ENCODE data around the gene LMF1. TPM values are rescaled to one million over a fixed set of nuclear protein-coding genes. Genes with fewer than 3 reads are reported as not detected.
A peak's percentile ranks its signal among the peaks of the same experiment; 100 is the strongest.

Gene LMF1
- total and polyA plus RNA-seq, 2 of the 8 experiments (the other 6 are each of a cell fraction or from before 2014, with no cell fraction given), result 3.5 to 9.1 TPM

DNA sequence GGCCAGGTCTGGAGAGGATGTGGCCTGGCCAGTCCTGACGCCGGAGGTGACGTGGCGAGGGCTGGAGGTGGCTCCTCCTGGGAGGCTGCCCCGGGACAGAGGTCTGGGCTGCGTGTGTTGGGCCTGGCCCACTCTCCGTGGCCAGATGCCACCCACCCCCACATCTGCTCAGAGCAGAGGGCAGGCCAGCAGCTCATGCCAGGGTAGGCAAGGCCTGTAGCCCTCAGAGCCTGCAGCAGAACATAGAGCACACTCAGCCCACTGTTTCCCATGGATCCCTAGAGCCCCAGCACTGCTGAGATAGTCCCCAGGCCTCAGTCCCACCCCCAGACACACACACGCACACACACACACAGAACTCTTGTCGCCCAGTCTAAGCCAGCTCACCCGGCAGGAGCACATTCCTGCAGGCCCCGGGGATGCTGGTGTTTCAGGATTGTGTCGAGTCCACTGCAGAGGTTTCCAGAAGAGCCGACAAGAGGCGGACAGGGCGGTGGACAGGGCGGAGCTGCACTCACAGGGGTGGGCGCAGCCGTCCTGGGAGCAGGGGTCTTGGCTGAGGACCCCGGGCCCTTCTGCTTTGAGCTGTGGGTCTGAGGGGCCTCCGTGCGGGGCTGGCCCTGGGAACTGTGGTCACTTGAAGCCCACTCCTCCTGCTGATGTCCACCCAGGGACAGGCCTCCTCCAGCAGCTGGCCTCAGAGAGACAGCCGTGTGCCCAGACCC, 44.1 kb upstream of the LMF1 start:
- H3K4ac ChIP-seq (replicated peaks; ENCODE audit: insufficient read length, low read depth, low read length), result no peak overlapping the region
- TF ChIP-seq SUZ12 (IDR thresholded peaks at IDR 0.05; ENCODE audit: low read length) (no peak), HDAC2 (IDR thresholded peaks at IDR 0.05; ENCODE audit: borderline replicate concordance in 1 of 2, low read depth in 2 of 2, low read length in 2 of 2) (no peak), SP4 (IDR thresholded peaks at IDR 0.05; ENCODE audit: low read length) (no peak), RAD21 (IDR thresholded peaks at IDR 0.05 in 1 of 2, conservative IDR thresholded peaks at IDR 0.05 in 1 of 2; ENCODE audit: low read depth in 2 of 2, low read length in 2 of 2) (no peak), TAF1 (IDR thresholded peaks at IDR 0.05; ENCODE audit: low read depth, low read length) (no peak)
- H4K8ac ChIP-seq (ENCODE audit: extremely low read depth, insufficient read depth, low read length), result peak overlapping the region; percentile 51; the same call in 1 of the 2 replicates
- whole genome bisulfite sequencing, 2 experiments (ENCODE audit: extremely low coverage in 1 of 2, insufficient coverage in 1 of 2, insufficient read length in 1 of 2, insufficient replicate concordance in 2 of 2, low coverage in 1 of 2, low lambda C conversion rate in 2 of 2, missing lambda C conversion rate in 1 of 2), result 93% methylated on average over 19 of the region's 22 CpGs; no CpG with 5 or more reads in 1 of the 2 experiments
- no peaks in the 10 kb centered on the region for H3K79me1 ChIP-seq (ENCODE audit: low read depth, low read length)
- H2AK5ac ChIP-seq (ENCODE audit: low read depth, low read length), result no peak overlapping the region
- no peak overlapping the region for H3K14ac ChIP-seq (ENCODE audit: insufficient read length)
- no peak overlapping the region for H2AFZ ChIP-seq (ENCODE audit: low read length)
- H2BK20ac ChIP-seq (ENCODE audit: low read length), result no peak overlapping the region
- H3K27ac ChIP-seq (ENCODE audit: low read depth, low read length), result no peak overlapping the region
- H2BK5ac ChIP-seq (ENCODE audit: low read depth, low read length), result no peak overlapping the region
- H3K79me2 ChIP-seq (ENCODE audit: control insufficient read depth in 1 of 2, insufficient read depth in 2 of 2, low read length in 2 of 2), result no peaks in the 10 kb centered on the region
- CTCF ChIA-PET (ENCODE audit: partially characterized antibody), result interaction anchor here (2.0 kb wide), 1 partner anchor 18 kb away, joined by 5 read pairs; no protein-coding TSS in a partner anchor
- 0 out of 7 replicates have a peak, but pooled peaks cover 0 to 2% (median 0%) of the 10 kb centered on the region in 4 experiments for H3K4me1 ChIP-seq (replicated peaks in 1 of 4; ENCODE audit: control insufficient read depth in 3 of 4, insufficient read depth in 4 of 4, low read length in 3 of 4)
- no peaks in the 10 kb centered on the region for H3K36me3 ChIP-seq (ENCODE audit: control insufficient read depth in 2 of 4, insufficient read depth in 4 of 4, low read length in 3 of 4)
- FAIRE-seq, result no peak
- H2BK120ac ChIP-seq (replicated peaks; ENCODE audit: low read depth, low read length), result no peak overlapping the region
- H3K4me3 ChIP-seq (ENCODE audit: extremely low read depth in 1 of 4, insufficient read depth in 2 of 4, low read depth in 3 of 4, low read length in 4 of 4), result no peak overlapping the region
- no peaks in the 10 kb centered on the region; a peak in 1 of 7 replicates for H3K27me3 ChIP-seq (replicated peaks in 1 of 4; ENCODE audit: control insufficient read depth in 3 of 4, extremely low read depth in 1 of 4, insufficient read depth in 3 of 4, low read length in 3 of 4)
- no peak overlapping the region for H3K23ac ChIP-seq (ENCODE audit: insufficient read length)
- H3K4me2 ChIP-seq (ENCODE audit: insufficient read depth in 1 of 2, low read depth in 2 of 2, low read length in 2 of 2), result no peak overlapping the region
- no peak overlapping the region for H3K9ac ChIP-seq (replicated peaks in 1 of 4; ENCODE audit: extremely low read depth in 1 of 4, low read depth in 3 of 4, low read length in 3 of 4)
- H4K5ac ChIP-seq (ENCODE audit: insufficient read length, low read depth, low read length), result no peak overlapping the region
- no peak overlapping the region for H2BK12ac ChIP-seq (ENCODE audit: low read depth, low read length)
- no peak overlapping the region for H3K18ac ChIP-seq (ENCODE audit: extremely low read depth, low read length)
- no peaks in the 10 kb centered on the region for H4K20me1 ChIP-seq (replicated peaks in 1 of 2; ENCODE audit: control insufficient read depth in 1 of 2, insufficient read depth in 2 of 2, low read length in 2 of 2)
- H4K91ac ChIP-seq (replicated peaks; ENCODE audit: insufficient read length, low read length), result peak overlapping the region; percentile 42
- DNase-seq (ENCODE audit: low read depth in 1 of 2, low spot score in 2 of 2), result no peak
- no peaks in the 10 kb centered on the region for H3K23me2 ChIP-seq (ENCODE audit: low read depth, low read length)
- no peak overlapping the region for H2BK15ac ChIP-seq (ENCODE audit: low read length)
- POLR2A ChIA-PET (ENCODE audit: partially characterized antibody), result no interaction called here
- H3K56ac ChIP-seq (replicated peaks; ENCODE audit: insufficient read length, low read depth, low read length), result no peak overlapping the region
- no peaks in the 10 kb centered on the region for H3K9me3 ChIP-seq (ENCODE audit: insufficient read depth in 2 of 2, low read depth in 1 of 2, low read length in 1 of 2)

Data from H1 (cell line).